Measurements from ENCODE around the gene PDCD6IP.

DNA sequence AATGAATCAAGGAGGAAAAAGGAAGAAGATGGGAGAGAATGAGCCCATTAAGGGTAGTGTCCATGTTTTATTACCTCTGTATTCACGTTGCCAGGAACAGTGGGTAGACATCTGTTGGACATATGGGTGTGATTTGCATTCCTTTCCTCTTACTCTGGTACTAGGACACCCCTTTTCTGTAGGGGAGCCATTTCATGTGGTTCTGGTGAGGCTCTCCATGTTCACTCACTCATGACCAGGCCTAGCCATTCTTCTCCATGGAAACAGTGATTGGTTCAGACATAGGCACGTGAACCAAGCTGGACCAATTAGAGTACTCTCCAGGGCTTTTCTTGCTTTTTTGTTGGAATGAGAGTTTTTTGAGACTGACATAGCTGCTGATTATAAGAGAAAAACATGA, 39.6 kb upstream of the PDCD6IP start:
- TF ChIP-seq, protein P1, sequence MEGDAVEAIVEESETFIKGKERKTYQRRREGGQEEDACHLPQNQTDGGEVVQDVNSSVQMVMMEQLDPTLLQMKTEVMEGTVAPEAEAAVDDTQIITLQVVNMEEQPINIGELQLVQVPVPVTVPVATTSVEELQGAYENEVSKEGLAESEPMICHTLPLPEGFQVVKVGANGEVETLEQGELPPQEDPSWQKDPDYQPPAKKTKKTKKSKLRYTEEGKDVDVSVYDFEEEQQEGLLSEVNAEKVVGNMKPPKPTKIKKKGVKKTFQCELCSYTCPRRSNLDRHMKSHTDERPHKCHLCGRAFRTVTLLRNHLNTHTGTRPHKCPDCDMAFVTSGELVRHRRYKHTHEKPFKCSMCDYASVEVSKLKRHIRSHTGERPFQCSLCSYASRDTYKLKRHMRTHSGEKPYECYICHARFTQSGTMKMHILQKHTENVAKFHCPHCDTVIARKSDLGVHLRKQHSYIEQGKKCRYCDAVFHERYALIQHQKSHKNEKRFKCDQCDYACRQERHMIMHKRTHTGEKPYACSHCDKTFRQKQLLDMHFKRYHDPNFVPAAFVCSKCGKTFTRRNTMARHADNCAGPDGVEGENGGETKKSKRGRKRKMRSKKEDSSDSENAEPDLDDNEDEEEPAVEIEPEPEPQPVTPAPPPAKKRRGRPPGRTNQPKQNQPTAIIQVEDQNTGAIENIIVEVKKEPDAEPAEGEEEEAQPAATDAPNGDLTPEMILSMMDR (IDR thresholded peaks at IDR 0.05), result no peak
- no peak for TF ChIP-seq POLR2A (IDR thresholded peaks at IDR 0.05)

All from adrenal gland (tissue), 5 donors.